Kidney (tissue), 14 donors: ENCODE data around the gene MEDAG. TPM values are rescaled to one million over a fixed set of nuclear protein-coding genes. Genes with fewer than 3 reads are reported as not detected.

Experiments used
- DNase-seq, 5 donors: peaks; one replicate each; pipeline ENCODE4 v3.0.0-alpha.2; 2013 to 2020
- FAIRE-seq: peaks from 2 replicates; lab custom pipeline; 2012; peaks lifted over from hg19 to GRCh38; lab: Jason Lieb, UNC
- H3K27ac ChIP-seq, 2 donors: one replicate each; pipeline ENCODE4 v1.7.0; 2013; ENCODE audit warnings: low read depth in 2 of 2, low read length in 2 of 2, inconsistent platforms in 1 of 2
- H3K27me3 ChIP-seq: one replicate; pipeline ENCODE4 v1.7.1; 2013; ENCODE audit warnings: low read length, inconsistent platforms; ENCODE audit not compliant: control insufficient read depth, insufficient read depth
- H3K36me3 ChIP-seq, 3 donors: one replicate each; pipeline versions ENCODE4 v1.7.0 to v1.7.1; 2013; ENCODE audit warnings: low read length in 3 of 3, control low read depth in 1 of 3, inconsistent platforms in 1 of 3; ENCODE audit not compliant: insufficient read depth in 3 of 3, control insufficient read depth in 2 of 3
- H3K4me1 ChIP-seq, 3 donors: one replicate each; pipeline versions ENCODE4 v1.7.0 to v1.7.1; 2013; ENCODE audit warnings: low read length in 3 of 3, inconsistent platforms in 1 of 3, low read depth in 1 of 3; ENCODE audit not compliant: control insufficient read depth in 2 of 3, insufficient read depth in 2 of 3
- H3K4me3 ChIP-seq, 3 donors: one replicate each; pipeline versions ENCODE4 v1.7.0 to v1.8.1; 2013; ENCODE audit warnings: low read length in 3 of 3, control low read depth in 1 of 3, inconsistent platforms in 1 of 3
- H3K9ac ChIP-seq, 3 donors: one replicate each; pipeline versions ENCODE4 v1.7.0 to v1.7.1; 2013; ENCODE audit warnings: low read length in 3 of 3, control low read depth in 1 of 3, inconsistent platforms in 1 of 3
- H3K9me3 ChIP-seq, 3 donors: one replicate each; pipeline versions ENCODE4 v1.7.0 to v1.7.1; 2013; ENCODE audit warnings: low read length in 3 of 3, control low read depth in 1 of 3, inconsistent platforms in 1 of 3; ENCODE audit not compliant: control insufficient read depth in 2 of 3, insufficient read depth in 1 of 3
- CTCF ChIP-seq: IDR thresholded peaks from 3 replicates; pipeline ENCODE4 v1.5.1; 2012; ENCODE audit warnings: mild to moderate bottlenecking, moderate library complexity, borderline replicate concordance; ENCODE audit not compliant: insufficient read depth; ENCODE audit errors: extremely low read depth
- intact Hi-C: fragments of 100-400 bp; cut with DNase I; formaldehyde crosslinking; loops from one replicate; pipeline ENCODE4 v1.11.1; 2022
- polyA plus RNA-seq: library from polyadenylated mRNA; stranded (reverse); fragments of 350-450 nt; fragmentation: Illumina TruSeq; extraction: RNeasy Lipid Tissue Mini Kit (QIAGEN cat#74804); gene quantifications from one replicate; pipeline ENCODE4 v1.2.3, GENCODE V29; 2014; ENCODE audit warnings: low read depth, low replicate concordance; ENCODE audit not compliant: insufficient read depth
- total RNA-seq: library from RNA; stranded (reverse); fragmentation: NEBNext Ultra II Directional; extraction: Animal tissue kit (Norgen Biotek cat#: 25700); gene quantifications from one replicate; pipeline ENCODE4 v1.2.1, GENCODE V29; 2021
- donor health status: control.
- donor health status: control.
- donor health status: control.
- donor health status: control.
- donor health status: control.
- donor health status: DM: yes; HTN: yes; CAD: no.
- donor health status: Normal renal cell carcinoma (clear cell type).

The MEDAG gene
- total and polyA plus RNA-seq, 2 donors from 2014 or later: 1.0 to 12.1 TPM

- Histone ChIP-seq H3K4me1 (peaks cover 0 to 9% (median 3%) of the 10 kb centered on the region in 3 donors), H3K36me3 (no peaks in the 10 kb centered on the region), H3K9me3 (no peaks in the 10 kb centered on the region), H3K9ac (no peak overlapping the region), H3K4me3 (no peak overlapping the region), H3K27me3 (no peaks in the 10 kb centered on the region), H3K27ac (no peak overlapping the region)
- TF ChIP-seq CTCF: no peak
- FAIRE-seq: no peak
- DNase-seq: peak in 4 of 5 donors; percentile 39 to 59 (median 49)
- intact Hi-C loops: no loop called here
Observed at GRCh38 chr13:30862707-30863106, 43.4 kb upstream of the MEDAG start.

GRCh38 chr13:30863231-30863630 is 42.8 kb upstream of the MEDAG start:
- Histone ChIP-seq H3K27ac (no peak overlapping the region), H3K4me3 (no peak overlapping the region), H3K36me3 (no peaks in the 10 kb centered on the region), H3K9me3 (no peaks in the 10 kb centered on the region), H3K4me1 (peaks cover 0 to 9% (median 3%) of the 10 kb centered on the region in 3 donors), H3K27me3 (no peaks in the 10 kb centered on the region), H3K9ac (no peak overlapping the region)
- no peak for FAIRE-seq
- intact Hi-C loops: no loop called here
- no peak for DNase-seq
- no peak for TF ChIP-seq CTCF

GRCh38 chr13:30863796-30864195 is 42.3 kb upstream of the MEDAG start:
- Histone ChIP-seq H3K4me3 (no peak overlapping the region), H3K36me3 (no peaks in the 10 kb centered on the region)
- FAIRE-seq: no peak

More at GRCh38 chr13:30863796-30864195, 42.3 kb upstream of the MEDAG start:
- Histone ChIP-seq H3K4me1 (peaks cover 0 to 9% (median 3%) of the 10 kb centered on the region in 3 donors), H3K27ac (peak overlapping the region; percentile 15 to 55), H3K9me3 (no peaks in the 10 kb centered on the region), H3K27me3 (no peaks in the 10 kb centered on the region), H3K9ac (no peak overlapping the region)
- intact Hi-C loops: no loop called here
- no peak for TF ChIP-seq CTCF
- DNase-seq: no peak
